HG03432 (cell line): Measurements from ENCODE around the gene F8A1.
"Not testable (repeated sequence)": the region's sequence is repeated elsewhere in the genome, so short reads cannot be mapped to it uniquely, and the experiment has no call there.

Source experiments
- ATAC-seq: cut with Tn5 transposase; IDR thresholded peaks from one replicate; pipeline ENCODE4 v1.9.1; 2021; ENCODE audit warnings: mild to moderate bottlenecking, moderate library complexity; ENCODE audit not compliant: unreplicated experiment

The F8A1 gene

DNA sequence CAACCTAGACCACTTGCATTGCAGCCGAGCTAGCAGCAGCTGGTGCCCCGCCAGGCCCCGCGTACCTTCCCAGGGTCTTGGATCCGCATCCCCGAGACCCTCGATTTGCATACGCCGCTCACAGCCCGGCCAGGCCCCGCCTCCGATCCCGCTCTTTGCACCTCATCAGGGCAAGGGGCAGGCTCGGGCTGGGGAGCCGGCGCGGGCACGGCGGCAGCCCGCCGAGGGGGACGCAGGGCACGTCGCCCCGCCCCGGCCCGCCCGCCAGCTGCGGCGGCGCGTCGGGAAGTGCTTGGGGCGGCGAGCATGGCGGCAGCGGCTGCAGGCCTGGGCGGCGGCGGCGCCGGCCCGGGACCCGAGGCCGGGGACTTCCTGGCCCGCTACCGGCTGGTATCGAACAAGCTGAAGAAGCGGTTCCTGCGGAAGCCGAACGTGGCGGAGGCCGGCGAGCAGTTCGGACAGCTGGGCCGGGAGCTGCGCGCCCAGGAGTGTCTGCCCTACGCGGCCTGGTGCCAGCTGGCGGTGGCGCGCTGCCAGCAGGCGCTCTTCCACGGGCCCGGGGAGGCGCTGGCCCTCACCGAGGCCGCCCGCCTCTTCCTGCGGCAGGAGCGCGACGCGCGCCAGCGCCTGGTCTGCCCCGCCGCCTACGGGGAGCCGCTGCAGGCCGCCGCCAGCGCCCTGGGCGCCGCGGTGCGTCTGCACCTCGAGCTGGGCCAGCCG lies at the start of gene F8A1:
TSS of gene F8A1 (plus strand) at position 287 of the 720 bp plus-strand sequence. CDS start at position 307, 20 bp downstream.
- peak; percentile 82 for ATAC-seq

DNA sequence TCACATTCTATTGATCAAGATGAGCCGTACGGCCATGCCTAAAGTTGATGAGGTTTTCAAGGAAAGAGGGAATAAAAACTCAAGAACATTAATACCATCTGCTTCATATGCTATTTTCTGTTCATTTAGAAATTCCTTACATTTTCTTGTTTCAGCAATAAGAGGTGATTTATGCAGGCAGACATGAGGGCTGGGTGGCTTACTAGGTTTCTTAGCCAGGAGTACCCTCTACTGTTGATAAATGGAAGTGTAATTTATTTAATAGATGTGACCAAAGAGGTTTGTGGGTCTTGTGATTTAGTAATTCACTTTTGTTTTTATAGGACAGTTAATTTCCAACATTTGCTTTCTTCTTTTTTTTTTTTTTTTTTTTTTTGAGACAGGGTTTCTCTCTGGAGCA lies 45.3 kb upstream of the F8A1 start:
- ATAC-seq, result no peak

- ATAC-seq, result no peak
These were observed 35.1 kb upstream of the F8A1 start for GRCh38 chrX:154850957-154851611.

DNA sequence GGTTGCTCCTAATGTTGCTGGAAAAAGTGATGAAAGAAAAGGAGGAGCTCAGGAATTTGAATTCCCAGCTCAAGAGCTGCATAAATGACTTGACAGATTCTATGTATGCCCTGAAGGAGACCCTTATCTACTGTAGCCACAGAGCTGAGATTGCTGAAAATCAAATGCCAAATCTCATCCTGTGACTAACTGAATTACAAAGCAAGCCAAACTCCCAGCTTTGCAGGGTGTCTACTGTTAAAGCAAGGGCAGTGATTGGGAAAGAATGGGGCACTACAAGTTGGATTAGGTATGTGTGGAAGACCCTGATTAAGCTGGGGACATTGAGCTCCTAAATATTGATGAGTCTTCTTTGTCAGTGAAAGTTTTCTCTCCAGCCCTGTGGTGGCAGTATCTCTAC lies 30.9 kb upstream of the F8A1 start:
- ATAC-seq, result no peak

GRCh38 chrX:154868522-154868921 lies 17.6 kb upstream of the F8A1 start:
- ATAC-seq, result not testable (repeated sequence)

DNA sequence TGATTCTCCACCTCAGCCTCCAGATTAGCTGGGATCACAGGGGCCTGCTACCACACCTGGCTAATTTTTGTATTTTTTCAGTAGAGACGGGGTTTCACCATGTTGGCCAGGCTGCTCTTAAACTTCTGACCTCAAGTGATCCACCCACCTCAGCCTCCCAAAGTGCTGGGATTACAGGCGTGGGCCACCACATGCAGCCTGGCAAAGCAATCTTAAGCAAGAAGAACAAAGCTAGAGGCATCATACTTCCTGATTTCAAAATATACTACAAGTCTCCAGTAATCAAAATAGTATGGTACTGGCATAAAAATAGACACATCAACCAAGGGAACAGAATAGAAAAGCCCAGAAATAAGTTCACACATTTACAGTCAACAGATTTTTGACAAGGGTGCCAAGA lies 12.8 kb upstream of the F8A1 start:
- no peak for ATAC-seq

- not testable (repeated sequence) for ATAC-seq
These were observed 2.1 kb upstream of the F8A1 start for GRCh38 chrX:154884069-154884468.

DNA sequence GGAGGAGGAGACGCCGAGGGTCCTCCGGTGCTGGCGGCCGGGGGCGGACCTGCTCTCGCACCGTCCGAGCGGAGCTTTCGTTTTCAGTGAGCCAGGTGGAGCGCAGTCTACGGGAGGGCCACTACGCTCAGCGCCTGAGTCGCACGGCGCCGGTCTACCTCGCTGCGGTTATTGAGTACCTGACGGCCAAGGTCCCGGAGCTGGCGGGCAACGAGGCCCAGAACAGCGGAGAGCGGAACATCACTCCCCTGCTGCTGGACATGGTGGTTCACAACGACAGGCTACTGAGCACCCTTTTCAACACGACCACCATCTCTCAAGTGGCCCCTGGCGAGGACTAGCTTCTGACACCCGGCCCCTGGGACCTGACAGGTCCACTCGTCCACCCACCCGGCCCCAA lies 1.1 kb upstream of the F8A1 start:
- ATAC-seq, result not testable (repeated sequence)

GRCh38 chrX:154885549-154885948 lies 606 bp upstream of the F8A1 start:
- peak; percentile 28 for ATAC-seq

GRCh38 chrX:154886789-154887221 lies 650 bp downstream of the F8A1 start:
- peak; percentile 56 for ATAC-seq

DNA sequence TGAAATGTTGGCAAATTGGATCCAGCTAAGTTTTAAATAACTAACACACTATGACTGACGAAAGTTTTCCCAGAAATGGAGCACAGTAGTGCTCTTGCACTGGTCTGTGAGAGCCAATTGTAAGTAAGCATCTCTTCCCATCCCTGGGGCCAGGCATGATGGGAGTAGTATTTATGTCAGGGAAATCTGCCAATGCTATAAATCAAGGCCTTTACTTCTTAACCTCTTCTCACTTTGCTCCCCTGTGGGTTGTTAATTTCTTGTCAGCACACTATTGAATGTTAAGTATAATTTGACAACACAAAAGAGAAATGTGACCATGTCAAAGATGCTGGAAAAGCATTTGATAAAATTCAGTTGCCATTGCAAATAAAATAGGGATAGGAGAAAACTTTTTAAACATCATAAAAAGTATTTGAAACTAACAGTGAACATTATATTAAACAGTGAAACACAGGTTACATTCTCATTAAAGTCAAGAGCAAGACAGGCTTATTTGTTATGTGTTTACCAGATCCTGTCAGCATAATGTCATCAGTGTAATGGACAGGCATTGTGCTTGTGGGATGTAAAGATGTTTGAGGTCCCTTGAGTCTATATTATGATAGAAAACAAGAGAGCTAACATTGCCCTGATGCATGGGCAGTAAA lies 5.0 kb downstream of the F8A1 start:
- no peak for ATAC-seq

DNA sequence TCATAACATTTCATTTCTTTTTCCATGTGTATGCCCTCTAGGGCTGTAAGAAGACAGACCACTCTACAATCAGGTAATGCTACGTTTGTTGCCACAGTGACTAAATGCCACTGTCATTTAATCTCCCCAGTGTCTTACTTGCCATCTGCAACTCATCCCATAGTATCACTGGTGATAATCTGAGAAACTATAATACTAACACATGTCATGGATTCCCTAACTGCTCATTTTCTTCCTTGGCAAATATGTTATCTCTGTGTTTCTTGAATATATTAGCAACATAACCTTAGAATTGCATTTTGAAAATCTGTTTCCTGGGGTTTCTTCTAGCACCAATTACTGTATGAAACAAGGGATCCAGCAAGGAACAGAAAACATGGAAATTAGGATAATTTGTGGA lies 6.1 kb downstream of the F8A1 start:
- ATAC-seq, result no peak

- no peak for ATAC-seq
These were observed 14.2 kb downstream of the F8A1 start for GRCh38 chrX:154900323-154900722.

DNA sequence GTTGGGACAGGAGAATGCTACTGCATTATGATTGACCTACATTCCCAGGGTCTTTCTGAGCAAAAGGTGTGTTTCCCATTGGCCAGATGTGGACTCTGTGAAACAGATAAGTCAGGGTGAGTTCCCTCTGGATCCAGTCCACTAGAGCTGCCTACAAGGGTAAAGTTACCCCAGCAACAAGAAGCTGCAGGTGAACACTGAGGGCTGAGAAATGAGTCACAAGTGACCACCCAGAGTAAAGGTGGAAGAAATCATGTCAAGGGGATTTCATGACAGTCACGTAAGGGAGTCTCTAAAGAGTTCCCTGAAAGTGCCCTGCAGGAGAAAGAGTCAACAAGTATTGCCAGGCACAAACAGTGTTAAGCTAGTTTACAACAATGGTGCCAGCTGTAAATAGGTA lies 16.3 kb downstream of the F8A1 start:
- ATAC-seq, result no peak

- ATAC-seq, result no peak
These were observed 22.7 kb downstream of the F8A1 start for GRCh38 chrX:154908821-154909220.

GRCh38 chrX:154910048-154910447 lies 23.9 kb downstream of the F8A1 start:
- not testable (repeated sequence) for ATAC-seq

- not testable (repeated sequence) for ATAC-seq
These were observed 24.4 kb downstream of the F8A1 start for GRCh38 chrX:154910528-154910927.

DNA sequence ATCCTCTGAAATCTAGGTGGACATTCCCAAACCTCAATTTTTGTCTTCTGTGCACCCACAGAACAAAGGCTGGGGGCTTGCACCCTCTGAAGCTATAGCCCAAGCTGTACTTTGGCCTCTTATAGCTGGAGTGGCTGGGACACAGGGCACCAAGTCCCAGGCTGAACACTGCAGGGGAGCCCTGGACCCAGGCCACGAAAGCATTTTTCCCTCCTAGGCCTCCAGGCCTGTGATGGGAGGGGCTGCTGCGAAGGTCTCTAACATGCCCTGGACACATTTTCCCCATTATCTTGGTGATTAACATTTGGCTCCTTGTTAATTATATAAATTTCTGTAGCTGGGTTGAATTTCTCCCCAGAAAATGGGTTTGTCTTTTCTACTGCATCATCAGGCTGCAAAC lies 27.9 kb downstream of the F8A1 start:
- no peak for ATAC-seq

DNA sequence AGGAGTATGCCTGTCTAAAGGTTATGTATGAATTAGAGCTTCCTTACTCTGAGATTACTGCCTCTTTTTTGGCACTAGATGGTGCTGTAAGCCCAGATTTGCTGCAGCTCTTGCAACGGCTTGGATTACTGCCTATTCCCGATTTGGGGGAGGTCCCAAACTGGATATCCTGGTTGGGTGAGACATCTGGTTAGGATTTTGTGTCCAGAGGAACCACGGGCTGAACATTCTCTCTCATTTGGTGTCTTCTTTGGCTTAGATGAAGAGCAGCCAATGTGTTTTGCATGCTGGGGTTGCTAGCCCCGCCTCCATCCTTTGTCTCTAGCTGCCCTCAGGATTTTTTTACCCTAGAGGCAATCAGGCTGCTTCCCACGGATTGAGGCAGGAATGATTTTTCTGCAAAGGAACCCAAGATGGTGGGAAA lies 31.9 kb downstream of the F8A1 start:
- no peak for ATAC-seq

GRCh38 chrX:154924771-154925170 lies 38.6 kb downstream of the F8A1 start:
- not testable (repeated sequence) for ATAC-seq
